Stomach (tissue), 4 donors: ENCODE data around the gene RGS8.

ENCODE experiments used
- CTCF ChIP-seq, 7 experiments: fragments of 450-650 bp in 4 of 7; fragments of 200-600 bp in 3 of 7; sonication (generic) in 3 of 7; IDR thresholded peaks; one replicate each; pipeline ENCODE4 v1.5.1; 2016 to 2019; ENCODE audit warnings: antibody characterized with exemption in 7 of 7, control low read depth in 2 of 7, mild to moderate bottlenecking in 1 of 7
- EP300 ChIP-seq: sonication (generic); formaldehyde crosslinking; IDR thresholded peaks from one replicate; pipeline ENCODE4 v1.6.1; 2017; ENCODE audit warnings: antibody characterized with exemption
- POLR2A ChIP-seq, 4 donors: fragments of 450-650 bp; IDR thresholded peaks; one replicate each; pipeline ENCODE4 v1.6.1; 2016; ENCODE audit warnings: antibody characterized with exemption in 4 of 4, control low read depth in 2 of 4, mild to moderate bottlenecking in 1 of 4, moderate library complexity in 1 of 4
- POLR2AphosphoS5 ChIP-seq, 3 donors: sonication (generic); formaldehyde crosslinking; IDR thresholded peaks; one replicate each; pipeline ENCODE4 v1.6.1; 2016; ENCODE audit warnings: antibody characterized with exemption in 3 of 3

- TF ChIP-seq EP300 (no peak), CTCF (IDR thresholded peaks at IDR 0.05) (no peak), POLR2A (IDR thresholded peaks at IDR 0.05) (no peak), POLR2AphosphoS5 (IDR thresholded peaks at IDR 0.05) (no peak)
These were observed 20.3 kb upstream of the RGS8 start for GRCh38 chr1:182704677-182705076.
